HG03439 (cell line): ENCODE measurements around the gene ADGRF4.

Experiments
- ATAC-seq: cut with Tn5 transposase; IDR thresholded peaks from one replicate; pipeline ENCODE4 v1.9.1; 2021; ENCODE audit warnings: mild to moderate bottlenecking, moderate library complexity; ENCODE audit not compliant: unreplicated experiment

ADGRF4 gene, protein sequence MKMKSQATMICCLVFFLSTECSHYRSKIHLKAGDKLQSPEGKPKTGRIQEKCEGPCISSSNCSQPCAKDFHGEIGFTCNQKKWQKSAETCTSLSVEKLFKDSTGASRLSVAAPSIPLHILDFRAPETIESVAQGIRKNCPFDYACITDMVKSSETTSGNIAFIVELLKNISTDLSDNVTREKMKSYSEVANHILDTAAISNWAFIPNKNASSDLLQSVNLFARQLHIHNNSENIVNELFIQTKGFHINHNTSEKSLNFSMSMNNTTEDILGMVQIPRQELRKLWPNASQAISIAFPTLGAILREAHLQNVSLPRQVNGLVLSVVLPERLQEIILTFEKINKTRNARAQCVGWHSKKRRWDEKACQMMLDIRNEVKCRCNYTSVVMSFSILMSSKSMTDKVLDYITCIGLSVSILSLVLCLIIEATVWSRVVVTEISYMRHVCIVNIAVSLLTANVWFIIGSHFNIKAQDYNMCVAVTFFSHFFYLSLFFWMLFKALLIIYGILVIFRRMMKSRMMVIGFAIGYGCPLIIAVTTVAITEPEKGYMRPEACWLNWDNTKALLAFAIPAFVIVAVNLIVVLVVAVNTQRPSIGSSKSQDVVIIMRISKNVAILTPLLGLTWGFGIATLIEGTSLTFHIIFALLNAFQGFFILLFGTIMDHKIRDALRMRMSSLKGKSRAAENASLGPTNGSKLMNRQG

DNA sequence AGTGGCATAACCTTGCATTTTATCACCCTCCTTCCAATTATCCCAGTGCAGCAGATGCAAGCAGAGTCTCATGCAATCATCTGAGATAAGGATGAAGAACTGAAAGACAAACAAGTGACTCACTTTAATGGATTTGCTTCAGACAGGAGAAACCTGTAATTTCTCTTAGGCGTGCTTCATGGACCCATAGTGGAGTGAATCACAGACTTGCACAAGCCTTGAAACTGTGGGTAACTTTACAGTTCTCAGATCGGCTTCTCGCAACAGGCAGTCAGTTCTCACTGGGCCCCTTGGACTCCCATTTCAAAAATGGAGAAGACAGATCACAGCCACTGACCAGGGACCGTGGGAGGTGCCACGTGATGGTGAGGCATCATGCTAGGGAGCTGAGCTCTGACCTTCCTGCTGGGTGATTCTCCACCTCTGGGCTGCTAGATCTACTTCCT, at the start of gene ADGRF4:
Gene ADGRF4, plus strand, starts transcription at position 239 of the 446 bp plus-strand sequence. CDS start 8,666 bp downstream, outside the sequence.
- no peak for ATAC-seq

DNA sequence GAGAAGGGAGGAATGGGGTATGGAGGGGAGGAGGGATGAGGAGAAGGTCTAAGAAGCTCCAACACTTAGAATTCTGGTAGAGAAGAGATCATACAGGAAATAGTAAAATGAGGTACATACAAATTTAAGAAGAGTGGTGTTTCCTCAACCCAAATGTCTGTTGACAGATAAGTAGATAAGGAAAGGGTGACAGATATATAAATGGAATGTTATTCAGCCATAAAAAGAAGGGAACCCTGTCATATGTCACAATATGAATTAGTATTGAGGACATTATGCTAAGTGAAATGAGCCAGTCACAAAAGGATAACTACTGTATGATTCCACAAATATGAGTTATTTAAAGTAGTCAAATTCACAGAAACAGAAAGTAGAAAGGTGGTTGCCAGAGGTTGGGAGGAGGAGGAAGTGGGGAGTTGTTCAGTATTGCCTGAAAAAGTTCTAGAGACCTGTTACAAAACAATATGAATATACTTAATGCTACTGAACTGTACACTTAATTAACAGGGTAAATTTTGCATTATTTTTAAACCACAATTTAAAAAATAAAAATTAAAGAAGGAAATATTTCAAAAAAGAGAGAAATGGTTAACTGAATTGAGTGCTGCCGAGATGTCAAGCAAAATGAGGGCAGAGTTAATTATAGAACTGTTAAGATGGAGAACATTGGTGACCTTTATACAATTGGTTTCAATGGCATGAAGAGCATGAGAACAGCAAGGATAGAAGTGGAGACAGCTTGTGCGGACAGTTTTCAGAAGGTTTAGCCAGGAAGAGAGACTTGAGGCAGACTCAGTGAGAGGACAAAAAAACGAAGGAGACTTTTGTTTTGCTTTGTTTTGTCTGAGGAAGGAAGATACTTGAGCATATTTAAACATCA, 47.6 kb upstream of the ADGRF4 start:
- ATAC-seq: no peak

DNA sequence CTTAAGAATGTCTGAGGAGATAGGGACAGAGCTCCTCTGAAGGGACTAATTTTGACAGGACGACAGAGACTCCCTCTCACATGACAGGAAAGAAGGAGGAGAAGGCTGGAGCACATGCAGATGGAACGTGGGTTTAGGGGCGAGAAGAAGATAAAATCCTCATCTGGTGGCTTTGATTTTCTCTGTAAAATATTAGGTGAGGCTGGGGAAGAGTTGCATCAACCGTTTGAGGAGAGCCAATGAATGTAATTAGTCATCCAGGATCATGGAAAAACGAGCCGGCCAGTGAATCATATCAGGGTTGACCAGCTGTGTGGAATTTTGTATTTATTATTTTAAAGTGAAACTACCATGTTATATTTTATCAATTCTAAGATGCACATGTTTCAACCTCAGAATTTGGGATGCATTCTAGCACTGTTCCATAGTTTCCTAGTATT, 46.9 kb upstream of the ADGRF4 start:
- no peak for ATAC-seq

DNA sequence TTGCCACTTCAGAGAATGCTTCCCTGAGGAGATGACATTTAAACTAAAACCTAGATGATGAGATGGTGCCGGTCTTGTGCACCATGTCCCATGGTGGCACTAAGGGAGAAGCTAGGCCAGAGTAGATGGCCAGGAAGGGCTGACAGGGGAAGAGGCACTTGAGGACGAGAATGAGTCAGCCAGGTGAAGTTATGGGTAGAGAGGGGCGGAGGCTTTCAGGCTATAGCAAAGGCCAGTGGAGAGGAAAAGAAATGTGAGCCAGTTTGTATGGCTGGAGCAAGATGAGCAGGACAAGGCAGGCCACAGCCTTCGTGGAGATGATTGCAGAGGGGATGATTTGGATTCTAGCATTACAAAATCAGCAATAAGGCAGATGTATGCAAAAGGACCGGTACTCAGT, 44.7 kb upstream of the ADGRF4 start:
- no peak for ATAC-seq

DNA sequence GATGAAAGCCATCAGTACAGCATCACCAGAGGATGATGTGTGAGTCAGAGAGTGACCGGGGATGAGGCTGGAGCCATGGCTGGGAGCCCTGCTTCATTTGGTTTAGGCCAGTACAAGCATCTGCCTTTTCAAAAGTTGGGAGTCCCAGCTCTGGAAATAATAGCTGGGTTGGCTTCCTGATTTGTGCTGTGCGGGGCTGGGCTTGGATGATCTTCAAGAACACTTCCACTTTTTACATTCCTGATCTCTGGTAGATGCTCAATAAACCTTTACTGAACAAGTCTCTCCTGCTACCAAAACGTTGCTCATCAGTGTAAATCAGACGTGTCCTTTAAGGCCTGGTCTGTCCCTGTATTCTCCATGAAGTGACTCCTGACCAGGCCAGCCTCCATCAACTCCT, 44.1 kb upstream of the ADGRF4 start:
- ATAC-seq: no peak

DNA sequence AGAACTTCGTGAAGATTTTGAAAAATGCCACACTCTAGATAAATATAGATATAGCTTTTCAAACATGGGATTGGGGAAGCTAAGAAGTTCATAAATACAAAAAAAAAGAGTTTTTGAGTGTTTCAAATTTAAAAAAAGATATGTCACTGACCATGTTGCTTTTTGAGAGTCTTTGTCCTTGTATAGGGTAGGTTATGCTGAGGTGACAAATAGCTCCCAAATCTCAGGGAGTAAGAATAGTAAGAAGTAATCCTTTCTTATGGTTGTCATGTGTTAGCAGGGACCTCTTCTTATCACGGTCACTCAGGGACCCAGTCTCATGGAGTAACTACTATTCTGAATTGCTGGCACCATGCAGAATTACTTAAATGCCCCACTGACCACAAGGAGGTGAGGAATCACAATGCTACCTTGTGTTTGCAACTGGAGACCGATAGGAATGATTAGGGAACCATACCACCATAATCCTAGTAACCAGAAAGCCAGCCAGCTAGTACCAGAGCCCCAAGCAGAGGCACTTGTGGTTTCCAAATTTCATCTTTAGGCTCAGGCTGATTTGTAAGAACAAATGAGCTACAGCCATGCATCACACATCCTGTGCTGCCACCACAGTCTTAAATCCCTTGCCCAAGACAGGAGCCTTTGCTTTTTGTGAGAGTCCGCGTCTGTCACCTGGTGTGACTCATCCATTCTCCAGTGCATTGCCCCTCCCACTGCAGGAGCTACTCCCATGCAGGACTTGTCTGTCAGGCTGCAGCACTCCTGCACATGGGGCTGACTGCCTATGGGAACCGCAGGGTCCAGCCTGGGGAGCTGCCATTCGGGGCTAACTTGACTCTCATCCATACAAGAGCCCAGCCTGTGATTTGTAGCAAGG, 42.4 kb upstream of the ADGRF4 start:
- no peak for ATAC-seq

DNA sequence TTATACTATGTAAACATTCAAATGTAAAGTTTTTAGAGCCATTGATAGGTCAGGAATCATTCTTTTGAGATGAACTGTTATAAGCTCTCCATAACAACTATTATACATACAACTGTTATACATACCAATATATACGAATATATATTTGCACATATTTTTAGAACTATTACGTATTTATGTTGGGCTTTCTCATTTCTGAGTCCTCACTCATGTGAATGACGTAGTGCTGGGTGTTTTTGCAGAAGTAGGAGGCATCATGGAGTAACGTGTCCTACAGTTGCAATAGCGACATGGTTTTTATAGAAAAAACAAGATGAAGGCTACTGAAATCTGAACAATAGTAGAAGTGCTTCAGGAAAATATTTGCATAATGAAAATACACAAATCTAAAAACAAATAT, 36.4 kb upstream of the ADGRF4 start:
- ATAC-seq: no peak

DNA sequence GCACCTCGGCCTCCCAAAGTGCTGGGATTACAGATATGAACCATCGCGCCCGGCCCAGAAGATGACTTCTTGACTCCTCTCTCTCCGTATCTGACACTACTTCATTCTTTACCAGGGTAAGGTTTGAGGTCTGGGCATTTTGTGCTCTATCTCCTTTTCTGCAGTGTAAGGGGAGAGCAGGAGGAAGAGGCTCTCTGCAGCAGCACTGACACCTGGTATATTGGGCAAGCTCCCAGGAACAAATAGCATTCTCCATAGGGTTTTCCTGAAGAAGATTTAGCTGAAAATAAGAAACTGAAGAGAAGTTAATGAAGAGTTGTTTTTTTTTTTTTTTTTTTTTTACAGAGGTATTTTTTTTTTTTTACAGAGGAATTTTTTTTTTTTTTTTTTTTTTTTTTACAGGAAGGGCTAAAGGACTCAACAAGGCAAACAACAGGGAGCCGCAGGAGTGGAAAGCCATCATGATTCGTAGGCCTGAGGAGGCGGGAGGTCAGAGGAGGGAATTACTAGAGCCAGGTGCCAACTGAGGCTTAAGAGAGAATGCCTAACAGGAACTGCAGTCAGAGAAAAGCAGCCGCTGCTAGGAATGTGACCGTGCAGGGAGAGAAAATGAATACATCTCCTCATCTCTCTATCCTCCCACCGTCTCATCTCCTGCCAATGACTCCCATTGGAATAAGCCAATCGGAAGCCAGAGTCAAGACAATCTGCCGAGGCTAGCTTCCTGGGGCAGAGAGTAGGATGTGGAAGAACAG, 34.7 kb upstream of the ADGRF4 start:
- ATAC-seq: no peak

DNA sequence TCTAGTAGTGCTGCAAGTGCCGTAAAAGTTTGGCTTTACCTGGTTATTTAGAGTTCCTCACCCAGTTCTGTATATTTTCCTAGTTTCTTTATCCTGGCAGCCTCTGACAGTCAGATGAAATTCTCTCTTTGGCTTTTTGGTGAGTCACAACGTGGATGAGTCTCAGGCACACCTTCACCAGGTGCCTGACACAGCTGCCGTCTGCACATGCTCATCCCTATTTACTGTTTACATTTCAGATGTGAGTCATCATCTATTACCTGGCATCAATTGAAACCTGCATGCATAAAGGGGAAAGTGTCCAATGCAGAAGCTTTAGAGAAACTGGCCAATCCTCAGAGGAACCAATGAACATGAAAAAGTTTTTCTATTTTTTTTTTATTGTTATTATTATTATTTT, 33.3 kb upstream of the ADGRF4 start:
- ATAC-seq: no peak

DNA sequence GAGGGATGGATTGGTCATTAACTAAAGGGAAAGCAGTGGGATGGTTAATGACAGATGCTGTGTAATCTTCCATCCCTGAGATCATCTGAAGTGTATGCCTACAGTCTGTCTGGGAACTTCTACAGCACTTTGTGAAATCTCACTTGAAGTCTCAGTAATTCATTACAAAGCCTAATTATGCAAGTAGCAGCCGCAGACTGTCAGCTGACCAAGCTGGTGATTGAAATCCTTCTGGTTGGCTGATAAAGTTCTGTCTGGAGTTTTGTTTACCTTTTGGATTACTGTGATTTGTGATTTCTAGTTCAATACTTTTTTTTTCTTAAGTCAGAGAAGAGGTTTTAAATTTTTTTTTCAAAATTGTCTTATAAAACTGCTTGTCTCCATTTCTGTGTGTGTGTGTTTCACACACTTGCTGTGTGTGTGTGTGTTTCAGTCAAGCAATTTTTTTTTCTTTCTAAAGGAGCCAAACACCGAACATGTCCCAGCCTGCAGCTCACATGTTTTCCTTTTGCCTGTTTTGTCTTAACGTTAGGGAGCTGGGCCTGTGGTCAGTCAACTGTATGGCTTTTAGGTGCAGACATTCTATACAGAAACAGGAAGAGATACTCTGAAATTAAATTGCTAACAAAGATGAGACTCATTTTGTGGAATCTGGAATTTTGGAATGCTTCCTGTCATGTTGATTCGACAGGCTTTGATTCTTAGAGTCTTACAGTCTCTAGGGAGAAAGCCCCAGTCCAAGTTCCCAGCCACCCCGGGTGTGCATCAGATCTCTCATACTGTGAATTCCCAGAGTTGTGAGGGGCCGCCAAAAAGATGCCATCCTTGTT, 28.5 kb upstream of the ADGRF4 start:
- no peak for ATAC-seq

DNA sequence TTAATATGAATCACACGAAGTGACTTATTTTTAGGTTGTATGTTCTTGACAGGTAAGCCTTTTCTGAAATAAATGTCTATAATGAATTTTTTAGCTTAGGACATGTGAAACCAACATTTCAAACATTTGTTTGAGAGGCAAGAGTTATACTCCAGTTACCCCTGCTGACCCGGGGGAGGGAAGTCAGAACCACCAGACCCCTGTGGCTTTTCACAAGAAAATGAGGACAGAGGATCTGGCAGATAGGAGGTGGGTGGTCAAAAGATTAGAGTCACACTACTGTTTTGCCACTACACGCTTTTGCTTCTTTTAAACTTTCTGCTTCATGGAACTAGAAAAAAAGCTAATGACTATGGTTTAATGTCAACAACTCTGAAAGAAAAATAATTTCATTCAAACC, 27.5 kb upstream of the ADGRF4 start:
- no peak for ATAC-seq

DNA sequence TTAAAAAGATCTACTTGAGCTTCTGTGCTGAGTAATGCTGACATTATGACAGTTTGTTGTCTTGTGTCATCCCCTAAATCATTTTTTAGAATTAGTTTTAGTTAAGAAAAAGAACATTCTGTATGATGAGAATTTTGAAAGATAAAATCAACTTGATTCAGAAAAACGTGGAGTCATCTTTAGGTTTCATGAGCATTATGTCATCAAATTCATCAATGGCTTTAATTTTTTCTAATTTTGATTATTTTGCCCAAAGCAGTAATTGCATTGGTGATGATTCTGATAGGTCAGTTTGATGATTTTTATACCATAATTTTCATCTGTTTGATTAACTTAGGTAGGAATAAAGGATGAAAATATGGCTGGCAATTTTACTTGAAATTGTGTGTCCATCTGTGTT, 26.6 kb upstream of the ADGRF4 start:
- ATAC-seq: no peak

DNA sequence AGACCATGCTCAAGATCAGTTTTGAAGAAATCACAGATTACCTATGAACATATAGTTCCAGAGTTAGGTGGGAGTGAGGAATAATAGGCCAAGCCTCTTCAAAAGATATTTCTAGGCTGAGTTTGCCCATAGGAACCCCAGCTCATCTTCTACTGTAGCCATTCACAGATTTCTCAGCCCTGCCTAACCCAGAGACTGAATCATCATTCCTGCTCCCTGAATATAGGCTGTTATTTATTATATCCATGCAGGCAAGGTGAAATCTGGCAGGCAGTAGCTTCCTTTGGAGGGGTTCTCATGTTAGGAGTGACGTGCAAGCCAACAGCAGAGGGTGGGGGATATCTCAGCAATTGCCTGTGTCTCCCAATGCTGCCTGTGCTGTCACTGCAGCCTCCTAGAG, 25.6 kb upstream of the ADGRF4 start:
- no peak for ATAC-seq

DNA sequence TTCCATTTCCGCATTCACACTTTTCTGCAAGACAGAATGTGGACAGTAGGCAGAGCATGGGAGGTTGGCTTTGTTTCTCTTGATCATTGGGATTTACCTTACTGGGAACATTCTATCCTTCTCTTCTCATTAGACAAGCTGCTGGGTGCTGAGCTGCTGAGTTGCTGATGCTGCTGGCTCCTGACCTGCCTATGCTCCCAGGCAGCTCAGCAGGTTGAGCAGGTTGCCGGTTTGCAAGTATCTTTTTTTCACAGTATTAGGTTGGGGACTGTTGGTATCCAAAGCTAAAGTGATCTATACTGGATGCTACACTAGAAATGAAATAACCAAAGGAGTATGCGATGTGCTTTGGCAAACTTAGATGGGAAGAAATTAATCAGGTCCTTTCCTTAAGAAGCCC, 23.7 kb upstream of the ADGRF4 start:
- ATAC-seq: no peak

DNA sequence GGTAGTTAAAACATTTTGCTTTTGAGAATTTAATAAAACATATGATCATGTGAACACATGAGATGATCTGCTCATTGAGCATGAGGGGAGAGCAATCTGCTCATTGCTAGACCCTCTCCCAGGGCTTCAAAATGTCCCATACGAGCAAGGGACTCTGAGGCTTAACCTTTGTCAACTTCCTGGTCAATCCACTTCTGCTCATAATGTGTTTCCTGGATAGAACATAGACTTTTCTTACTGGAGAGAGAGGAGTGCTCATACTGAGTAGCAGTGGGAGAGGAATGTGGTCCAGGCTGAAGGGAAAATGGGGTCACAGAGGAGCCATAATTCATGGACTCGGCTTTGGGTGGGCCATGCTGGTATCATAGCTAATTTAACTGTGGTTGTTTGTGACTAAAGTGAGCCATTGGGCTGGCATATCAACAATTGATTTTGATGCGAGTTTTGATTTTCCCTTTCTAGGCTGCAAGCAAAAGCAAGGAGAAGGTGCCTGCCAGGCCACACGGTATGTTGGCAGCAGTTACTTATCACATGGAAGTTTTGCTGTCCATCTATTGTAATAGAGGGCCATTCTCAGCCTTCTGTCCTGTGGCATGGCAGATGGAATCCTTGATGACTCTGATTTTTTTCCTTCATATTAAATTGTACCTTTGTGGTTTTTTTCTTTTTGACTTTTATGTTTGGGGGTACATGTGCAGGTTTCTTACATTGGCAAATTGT, 20.8 kb upstream of the ADGRF4 start:
- ATAC-seq: no peak

DNA sequence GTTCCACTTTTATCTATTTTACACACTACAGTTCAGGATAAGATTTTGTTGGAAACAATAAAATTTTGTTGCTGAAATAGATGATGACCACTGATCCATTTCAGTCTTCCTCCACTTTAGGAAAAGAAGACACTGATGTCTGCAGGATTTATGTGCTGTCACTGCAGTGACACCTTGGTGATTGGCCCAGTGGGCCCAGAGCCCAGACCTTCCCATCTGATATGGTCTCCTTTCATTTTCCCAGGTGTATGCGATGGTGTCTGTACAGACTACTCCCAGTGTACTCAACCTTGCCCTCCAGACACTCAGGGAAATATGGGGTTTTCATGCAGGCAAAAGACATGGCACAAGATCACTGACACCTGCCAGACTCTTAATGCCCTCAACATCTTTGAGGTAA, 19.6 kb upstream of the ADGRF4 start:
- no peak for ATAC-seq

DNA sequence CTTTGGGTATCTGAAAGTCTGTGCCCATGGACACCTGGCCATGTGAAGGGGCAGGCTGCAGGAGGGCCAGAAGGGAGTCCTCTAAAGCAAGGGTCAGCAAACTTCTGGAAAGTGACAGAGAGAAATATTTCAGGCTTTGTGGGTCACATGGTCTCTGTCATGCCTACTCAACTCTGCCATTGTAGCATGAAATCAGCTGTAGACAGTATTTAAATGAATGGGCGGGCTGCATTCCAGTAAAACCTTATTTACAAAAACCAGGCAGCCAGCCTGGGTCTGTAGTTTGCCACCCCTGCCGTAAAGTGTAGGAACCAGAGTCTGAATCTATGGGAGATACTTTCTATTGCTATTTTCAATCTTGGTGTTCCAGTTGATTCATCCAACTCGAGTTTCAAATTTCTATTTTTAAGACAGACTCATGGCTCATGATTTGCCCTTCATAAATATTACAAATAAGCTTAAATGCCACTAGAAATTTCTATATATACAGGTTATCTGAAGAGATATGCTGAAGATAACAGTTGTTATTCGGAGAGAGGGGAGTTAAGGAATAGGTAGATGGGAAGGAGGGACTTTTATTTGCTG, 19.0 kb upstream of the ADGRF4 start:
- no peak for ATAC-seq

DNA sequence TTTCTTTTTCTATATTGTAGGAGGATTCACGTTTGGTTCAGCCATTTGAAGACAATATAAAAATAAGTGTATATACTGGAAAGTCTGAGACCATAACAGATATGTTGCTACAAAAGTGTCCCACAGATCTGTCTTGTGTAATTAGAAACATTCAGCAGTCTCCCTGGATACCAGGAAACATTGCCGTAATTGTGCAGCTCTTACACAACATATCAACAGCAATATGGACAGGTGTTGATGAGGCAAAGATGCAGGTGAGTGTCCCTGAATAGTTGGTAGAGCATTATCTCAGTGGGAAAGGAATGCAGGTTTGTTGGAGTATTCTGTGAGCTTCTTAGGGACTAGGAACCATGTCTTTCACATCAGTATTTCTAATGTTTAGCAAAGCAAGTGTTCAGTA, 18.3 kb upstream of the ADGRF4 start:
- ATAC-seq: no peak
